HFFc6 (cell line): Measurements from ENCODE around the gene PTCD2. TPM values are rescaled to one million over a fixed set of nuclear protein-coding genes. Genes with fewer than 3 reads are reported as not detected.

ENCODE experiments used
- DNase-seq: peaks from one replicate; pipeline ENCODE4 v3.0.0-alpha.2; 2018
- H3K27ac Mint-ChIP-seq: 2 replicates; pipeline ENCODE4 v1.8.0; 2020; ENCODE audit warnings: mild to moderate bottlenecking, mixed read lengths
- H3K27me3 Mint-ChIP-seq: 2 replicates; pipeline ENCODE4 v1.8.0; 2021; ENCODE audit warnings: mild to moderate bottlenecking, moderate library complexity, mixed read lengths; ENCODE audit not compliant: insufficient read depth
- H3K36me3 Mint-ChIP-seq: 2 replicates; pipeline ENCODE4 v1.8.0; 2021; ENCODE audit warnings: low read depth, mixed read lengths
- H3K4me1 Mint-ChIP-seq: 2 replicates; pipeline ENCODE4 v1.8.0; 2020; ENCODE audit warnings: low read depth, mixed read lengths
- H3K4me3 Mint-ChIP-seq: 2 replicates; pipeline ENCODE4 v1.8.0; 2020; ENCODE audit warnings: mild to moderate bottlenecking, moderate library complexity, mixed read lengths
- H3K9me3 Mint-ChIP-seq: 2 replicates; pipeline ENCODE4 v1.8.0; 2020; ENCODE audit warnings: mild to moderate bottlenecking, mixed read lengths
- CTCF ChIP-seq: fragments of 200-600 bp; sonication (generic); IDR thresholded peaks from 2 replicates; pipeline ENCODE4 v1.5.0; 2021; ENCODE audit warnings: antibody characterized with exemption, mild to moderate bottlenecking
- total RNA-seq, 6 experiments: library from RNA; stranded (reverse); fragmentation: NEBNext Ultra II Directional; extraction: Animal tissue kit (Norgen Biotek cat#: 25700); gene quantifications; 2 replicates in 1 of 6; 3 replicates in 5 of 6; pipeline ENCODE4 v1.2.3, GENCODE V29; 2021

Gene PTCD2
- total RNA-seq, 6 experiments from 2014 or later: 10.8 to 14.4 (median 12.9) TPM

GRCh38 chr5:72347801-72348308 is 27.7 kb downstream of the PTCD2 start:
- no peak for TF ChIP-seq CTCF
- Mint-ChIP-seq H3K27me3 (peaks cover under 1% of the 10 kb centered on the region; the same call in 1 of the 2 replicates), H3K4me3 (peak overlapping the region; percentile 69), H3K27ac (peak overlapping the region; percentile 92), H3K9me3 (no peaks in the 10 kb centered on the region), H3K36me3 (peaks cover 33% of the 10 kb centered on the region), H3K4me1 (peaks cover 59% of the 10 kb centered on the region)
- DNase-seq: peak; percentile 90

- no peaks in the 10 kb centered on the region for H3K9me3 Mint-ChIP-seq
- no peak overlapping the region for H3K27ac Mint-ChIP-seq
- no peak for DNase-seq
- H3K36me3 Mint-ChIP-seq: peaks cover 14% of the 10 kb centered on the region
- H3K4me1 Mint-ChIP-seq: peaks cover 67% of the 10 kb centered on the region
- peaks cover 1% of the 10 kb centered on the region; the same call in 1 of the 2 replicates for H3K27me3 Mint-ChIP-seq
- no peak overlapping the region for H3K4me3 Mint-ChIP-seq
- no peak for TF ChIP-seq CTCF
Measured at GRCh38 chr5:72351376-72351775, 31.2 kb downstream of the PTCD2 start.

- H3K4me1 Mint-ChIP-seq: peaks cover 55% of the 10 kb centered on the region
Measured at GRCh38 chr5:72352616-72353015, 32.4 kb downstream of the PTCD2 start.

GRCh38 chr5:72353046-72353445 is 32.9 kb downstream of the PTCD2 start:
- peak; percentile 52 for DNase-seq
- H3K27me3 Mint-ChIP-seq: peaks cover 1% of the 10 kb centered on the region; the same call in 1 of the 2 replicates
- H3K27ac Mint-ChIP-seq: peak overlapping the region; percentile 61
- H3K36me3 Mint-ChIP-seq: peaks cover 14% of the 10 kb centered on the region
- peaks cover 51% of the 10 kb centered on the region for H3K4me1 Mint-ChIP-seq
- H3K4me3 Mint-ChIP-seq: no peak overlapping the region
- no peak for TF ChIP-seq CTCF
- no peaks in the 10 kb centered on the region for H3K9me3 Mint-ChIP-seq

More at GRCh38 chr5:72352616-72353015, 32.4 kb downstream of the PTCD2 start:
- no peaks in the 10 kb centered on the region for H3K9me3 Mint-ChIP-seq
- H3K4me3 Mint-ChIP-seq: no peak overlapping the region
- peak overlapping the region; percentile 61 for H3K27ac Mint-ChIP-seq
- TF ChIP-seq CTCF: no peak
- H3K36me3 Mint-ChIP-seq: peaks cover 14% of the 10 kb centered on the region
- DNase-seq: no peak
- H3K27me3 Mint-ChIP-seq: peaks cover 1% of the 10 kb centered on the region; the same call in 1 of the 2 replicates

- TF ChIP-seq CTCF: peak; percentile 71
- peaks cover 22% of the 10 kb centered on the region for H3K36me3 Mint-ChIP-seq
- peak; percentile 41 for DNase-seq
- peaks cover 31% of the 10 kb centered on the region for H3K4me1 Mint-ChIP-seq
- no peaks in the 10 kb centered on the region for H3K9me3 Mint-ChIP-seq
- H3K27ac Mint-ChIP-seq: peak overlapping the region; percentile 3; the same call in 1 of the 2 replicates
- H3K4me3 Mint-ChIP-seq: no peak overlapping the region
- H3K27me3 Mint-ChIP-seq: peaks cover 1% of the 10 kb centered on the region; the same call in 1 of the 2 replicates
Measured at GRCh38 chr5:72355706-72356299, 35.6 kb downstream of the PTCD2 start.
